Activated naive CD8-positive, alpha-beta T cell (primary cell): Measurements from ENCODE around the gene AFF1.

Source experiments
- H3K27ac Mint-ChIP-seq: one replicate; pipeline ENCODE4 v1.8.0; 2021; ENCODE audit warnings: mixed read lengths
- H3K27me3 Mint-ChIP-seq: one replicate; pipeline ENCODE4 v1.8.0; 2021; ENCODE audit warnings: mixed read lengths
- H3K36me3 Mint-ChIP-seq: one replicate; pipeline ENCODE4 v1.8.0; 2021; ENCODE audit warnings: mixed read lengths
- H3K4me1 Mint-ChIP-seq: one replicate; pipeline ENCODE4 v1.8.0; 2021; ENCODE audit warnings: low read depth, mixed read lengths
- H3K4me3 Mint-ChIP-seq: one replicate; pipeline ENCODE4 v1.8.0; 2021; ENCODE audit warnings: mild to moderate bottlenecking, mixed read lengths
- H3K9me3 Mint-ChIP-seq: one replicate; pipeline ENCODE4 v1.8.0; 2021; ENCODE audit warnings: low read depth, mixed read lengths

Gene AFF1

GRCh38 chr4:87105101-87105845 lies 170.5 kb downstream of the AFF1 start:
- H3K27me3 Mint-ChIP-seq, result no peaks in the 10 kb centered on the region
- H3K36me3 Mint-ChIP-seq, result peaks cover 21% of the 10 kb centered on the region
- peaks cover 65% of the 10 kb centered on the region for H3K4me1 Mint-ChIP-seq
- H3K9me3 Mint-ChIP-seq, result no peaks in the 10 kb centered on the region
- no peak overlapping the region for H3K4me3 Mint-ChIP-seq
- no peak overlapping the region for H3K27ac Mint-ChIP-seq

GRCh38 chr4:87108142-87108546 lies 173.3 kb downstream of the AFF1 start:
- no peaks in the 10 kb centered on the region for H3K27me3 Mint-ChIP-seq
- H3K4me1 Mint-ChIP-seq, result peaks cover 46% of the 10 kb centered on the region
- peaks cover 20% of the 10 kb centered on the region for H3K36me3 Mint-ChIP-seq
- no peaks in the 10 kb centered on the region for H3K9me3 Mint-ChIP-seq
- no peak overlapping the region for H3K27ac Mint-ChIP-seq
- no peak overlapping the region for H3K4me3 Mint-ChIP-seq

GRCh38 chr4:87109121-87109520 lies 174.3 kb downstream of the AFF1 start:
- Mint-ChIP-seq H3K4me3 (no peak overlapping the region), H3K36me3 (peaks cover 20% of the 10 kb centered on the region), H3K4me1 (peaks cover 36% of the 10 kb centered on the region), H3K9me3 (no peaks in the 10 kb centered on the region), H3K27me3 (no peaks in the 10 kb centered on the region), H3K27ac (no peak overlapping the region)

DNA sequence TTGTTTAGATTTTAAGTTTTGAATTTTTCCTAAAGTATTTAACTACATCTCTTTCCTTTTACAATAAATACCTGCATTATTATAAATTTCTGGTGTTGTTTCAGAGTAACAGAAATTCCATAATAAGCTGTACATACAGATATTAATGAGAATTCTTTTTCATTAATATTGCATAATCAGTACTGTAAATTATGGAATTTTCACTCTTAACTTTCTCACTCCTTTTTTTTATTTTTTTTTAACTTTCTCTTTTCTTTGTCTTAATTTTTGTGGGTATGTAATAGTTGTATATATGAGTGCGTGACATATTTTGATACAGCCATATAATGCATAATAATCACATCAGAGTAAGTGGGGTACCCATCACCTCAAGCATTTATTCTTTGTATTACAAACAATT lies 175.1 kb downstream of the AFF1 start:
- H3K27me3 Mint-ChIP-seq, result no peaks in the 10 kb centered on the region
- H3K4me3 Mint-ChIP-seq, result no peak overlapping the region
- no peak overlapping the region for H3K27ac Mint-ChIP-seq
- H3K9me3 Mint-ChIP-seq, result no peaks in the 10 kb centered on the region
- H3K36me3 Mint-ChIP-seq, result peaks cover 20% of the 10 kb centered on the region
- peaks cover 28% of the 10 kb centered on the region for H3K4me1 Mint-ChIP-seq

GRCh38 chr4:87112063-87112462 lies 177.3 kb downstream of the AFF1 start:
- Mint-ChIP-seq H3K9me3 (no peaks in the 10 kb centered on the region), H3K27ac (no peak overlapping the region), H3K27me3 (no peaks in the 10 kb centered on the region), H3K36me3 (peaks cover 16% of the 10 kb centered on the region), H3K4me3 (no peak overlapping the region), H3K4me1 (peaks cover 12% of the 10 kb centered on the region)

GRCh38 chr4:87114245-87115062 lies 179.6 kb downstream of the AFF1 start:
- no peaks in the 10 kb centered on the region for H3K9me3 Mint-ChIP-seq
- H3K27me3 Mint-ChIP-seq, result no peaks in the 10 kb centered on the region
- H3K27ac Mint-ChIP-seq, result no peak overlapping the region
- H3K36me3 Mint-ChIP-seq, result peaks cover 8% of the 10 kb centered on the region
- no peak overlapping the region for H3K4me3 Mint-ChIP-seq
- peaks cover 5% of the 10 kb centered on the region for H3K4me1 Mint-ChIP-seq

DNA sequence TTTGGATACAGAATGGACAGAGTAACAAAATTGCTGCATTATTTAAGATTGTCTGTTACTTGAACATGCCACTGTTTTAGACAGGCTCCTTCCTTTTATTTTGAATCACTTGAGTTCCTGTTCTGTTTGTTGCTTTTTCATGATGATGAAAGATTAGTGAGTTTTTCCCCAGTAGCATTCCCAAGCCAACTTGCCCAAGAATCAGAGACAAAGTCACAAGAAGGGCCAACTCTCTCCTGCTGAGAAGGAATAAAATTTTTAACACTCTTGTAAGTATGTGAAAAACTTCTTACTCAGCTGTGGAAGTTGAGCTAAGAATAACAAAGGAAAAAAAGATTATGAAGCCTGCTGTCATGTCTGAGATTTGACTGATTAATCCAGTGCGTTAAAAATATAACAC lies 181.4 kb downstream of the AFF1 start:
- H3K9me3 Mint-ChIP-seq, result no peaks in the 10 kb centered on the region
- H3K4me1 Mint-ChIP-seq, result peaks cover 8% of the 10 kb centered on the region
- H3K36me3 Mint-ChIP-seq, result peaks cover 10% of the 10 kb centered on the region
- H3K27ac Mint-ChIP-seq, result no peak overlapping the region
- no peak overlapping the region for H3K4me3 Mint-ChIP-seq
- H3K27me3 Mint-ChIP-seq, result no peaks in the 10 kb centered on the region

- Mint-ChIP-seq H3K4me1 (peaks cover 10% of the 10 kb centered on the region), H3K27ac (no peak overlapping the region), H3K36me3 (peaks cover 8% of the 10 kb centered on the region), H3K9me3 (no peaks in the 10 kb centered on the region), H3K4me3 (no peak overlapping the region), H3K27me3 (no peaks in the 10 kb centered on the region)
Measured at GRCh38 chr4:87117051-87117731, 182.4 kb downstream of the AFF1 start.

DNA sequence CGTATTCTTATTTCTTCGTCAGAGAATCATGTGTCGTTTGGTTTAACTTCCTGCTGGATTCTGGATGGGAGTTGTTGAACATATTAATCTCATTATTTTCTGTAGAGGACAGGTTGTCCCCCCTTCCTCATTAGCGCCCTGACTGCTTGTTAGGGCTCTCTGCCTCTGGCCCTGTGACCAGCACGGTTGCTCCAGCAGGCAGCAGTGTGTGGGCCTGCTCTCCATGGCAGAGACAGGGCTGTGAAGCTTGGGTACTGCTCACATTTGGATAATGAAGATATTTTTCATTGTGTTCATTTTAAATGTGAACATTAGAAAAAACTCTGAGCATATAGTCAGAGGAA lies 182.9 kb downstream of the AFF1 start:
- no peaks in the 10 kb centered on the region for H3K27me3 Mint-ChIP-seq
- no peak overlapping the region for H3K4me3 Mint-ChIP-seq
- no peaks in the 10 kb centered on the region for H3K9me3 Mint-ChIP-seq
- peaks cover 8% of the 10 kb centered on the region for H3K36me3 Mint-ChIP-seq
- peaks cover 14% of the 10 kb centered on the region for H3K4me1 Mint-ChIP-seq
- no peak overlapping the region for H3K27ac Mint-ChIP-seq

DNA sequence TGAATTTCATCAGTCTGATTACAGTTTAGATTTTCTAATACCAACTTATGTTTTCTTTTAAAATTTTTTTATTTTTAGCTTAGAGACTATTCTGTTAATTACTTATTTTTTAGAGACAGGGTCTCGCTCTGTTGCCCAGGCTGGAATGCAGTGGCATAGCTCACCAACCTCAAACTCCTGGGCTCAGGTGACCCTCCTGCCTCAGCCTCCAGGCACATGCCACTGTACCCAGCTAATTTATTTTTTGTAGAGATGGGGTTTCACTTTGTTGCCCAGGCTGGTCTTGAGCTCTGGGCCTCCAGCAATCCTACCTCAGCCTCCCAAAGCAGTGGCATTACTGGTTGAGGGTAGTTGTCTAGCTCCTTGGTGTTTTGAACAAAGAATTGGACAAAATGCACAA lies 183.6 kb downstream of the AFF1 start:
- no peak overlapping the region for H3K4me3 Mint-ChIP-seq
- H3K36me3 Mint-ChIP-seq, result peaks cover 8% of the 10 kb centered on the region
- H3K27ac Mint-ChIP-seq, result no peak overlapping the region
- no peaks in the 10 kb centered on the region for H3K9me3 Mint-ChIP-seq
- no peaks in the 10 kb centered on the region for H3K27me3 Mint-ChIP-seq
- peaks cover 14% of the 10 kb centered on the region for H3K4me1 Mint-ChIP-seq

DNA sequence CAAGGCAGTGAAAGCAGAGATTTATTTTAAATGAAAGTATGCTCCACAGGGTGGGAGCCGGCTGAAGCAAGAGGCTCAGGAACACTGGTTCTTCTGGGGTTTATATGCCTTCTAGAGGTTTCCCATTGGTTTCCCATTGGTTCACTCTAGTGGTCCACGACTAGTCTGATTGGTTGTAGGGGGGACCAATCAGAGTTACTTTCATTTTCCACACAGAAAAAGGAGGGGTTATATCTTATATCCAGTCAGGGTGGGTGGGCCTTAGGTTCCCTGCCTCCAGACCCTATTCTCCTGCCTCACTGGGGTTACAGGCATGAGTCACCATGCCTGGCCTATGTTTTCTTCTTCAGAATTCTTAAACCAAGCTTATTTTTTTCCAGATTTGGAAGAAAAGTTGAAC lies 184.0 kb downstream of the AFF1 start:
- Mint-ChIP-seq H3K9me3 (no peaks in the 10 kb centered on the region), H3K27ac (no peak overlapping the region), H3K27me3 (no peaks in the 10 kb centered on the region), H3K4me1 (peaks cover 14% of the 10 kb centered on the region), H3K36me3 (peaks cover 8% of the 10 kb centered on the region), H3K4me3 (no peak overlapping the region)

DNA sequence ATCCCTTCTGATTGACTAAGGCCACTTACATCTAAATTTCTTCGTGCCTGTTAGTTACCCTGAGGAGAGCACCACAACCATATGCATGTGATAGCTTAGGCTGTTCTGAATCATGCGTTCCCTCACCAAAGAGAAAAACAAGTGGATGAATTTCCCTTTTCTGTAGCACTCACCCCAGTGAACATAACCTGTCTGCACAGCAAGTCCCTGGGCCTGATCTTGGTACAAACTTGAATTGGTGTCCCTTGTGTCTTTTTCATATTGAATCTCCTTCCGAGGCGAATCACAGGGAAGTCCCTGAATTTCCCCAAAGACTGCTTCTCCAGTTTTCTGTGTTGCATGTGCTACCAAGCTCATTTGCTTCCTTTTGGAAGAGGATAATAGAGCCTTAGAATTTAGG lies 185.2 kb downstream of the AFF1 start:
- Mint-ChIP-seq H3K4me3 (no peak overlapping the region), H3K36me3 (peaks cover 11% of the 10 kb centered on the region)

GRCh38 chr4:87120411-87121162 lies 185.8 kb downstream of the AFF1 start:
- Mint-ChIP-seq H3K4me3 (no peak overlapping the region), H3K36me3 (peaks cover 12% of the 10 kb centered on the region), H3K27ac (peak overlapping the region; percentile 41), H3K4me1 (peaks cover 14% of the 10 kb centered on the region), H3K27me3 (no peaks in the 10 kb centered on the region), H3K9me3 (no peaks in the 10 kb centered on the region)

More for the DNA sequence above, 185.2 kb downstream of the AFF1 start:
- Mint-ChIP-seq H3K4me1 (peaks cover 14% of the 10 kb centered on the region), H3K27me3 (no peaks in the 10 kb centered on the region), H3K27ac (peak overlapping the region; percentile 41), H3K9me3 (no peaks in the 10 kb centered on the region)

DNA sequence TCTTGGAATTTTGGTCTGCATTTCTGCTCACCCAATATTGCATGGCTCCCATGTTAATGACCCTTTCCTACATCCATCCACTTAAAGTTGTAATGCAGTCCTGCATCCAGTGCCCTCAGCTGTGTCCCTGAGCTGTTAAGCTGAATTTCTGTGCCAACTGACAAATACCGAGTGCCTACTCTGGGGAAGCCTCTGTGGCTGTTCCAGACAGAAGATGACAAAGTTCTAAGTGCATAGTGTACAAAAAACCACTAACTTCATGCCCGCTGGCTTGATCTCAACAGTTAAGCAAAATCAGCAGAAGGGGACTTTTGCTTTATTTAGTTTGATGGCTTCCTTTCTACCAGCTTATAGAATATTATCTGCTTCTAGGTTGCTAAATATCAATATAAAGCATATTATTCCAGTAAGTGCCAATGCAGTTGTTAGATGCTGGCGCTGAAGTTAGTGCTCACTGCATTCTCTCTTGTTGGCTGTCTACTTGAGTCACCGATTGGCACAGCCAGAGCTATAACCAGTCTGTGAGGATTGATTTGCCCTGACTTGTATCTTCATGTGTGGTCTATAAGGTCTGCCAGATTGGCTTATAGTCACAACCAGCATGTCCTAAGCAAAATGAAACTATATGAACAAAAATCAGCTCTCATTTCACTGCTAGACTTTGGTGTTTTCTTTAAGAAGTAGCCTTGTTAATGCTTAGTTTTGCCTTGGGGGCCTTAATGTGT lies 186.7 kb downstream of the AFF1 start:
- peaks cover 14% of the 10 kb centered on the region for H3K4me1 Mint-ChIP-seq
- no peaks in the 10 kb centered on the region for H3K9me3 Mint-ChIP-seq
- H3K36me3 Mint-ChIP-seq, result peaks cover 14% of the 10 kb centered on the region
- H3K27me3 Mint-ChIP-seq, result no peaks in the 10 kb centered on the region
- H3K27ac Mint-ChIP-seq, result no peak overlapping the region
- no peak overlapping the region for H3K4me3 Mint-ChIP-seq
